ENCODE data around the gene IL13.
"Not testable (repeated sequence)": the region's sequence is repeated elsewhere in the genome, so short reads cannot be mapped to it uniquely, and the experiment has no call there.

Gene IL13
- long read RNA-seq, donor 1, result 0 reads
- long read RNA-seq, donor 2, result 0 reads
- long read RNA-seq, donor 3, result 0 reads
- long read RNA-seq, donor 4, result 0 reads
- long read RNA-seq, donor 5, result 0 reads
- long read RNA-seq, donor 6, result 0 reads
- long read RNA-seq, donor 7, result 0 reads
- long read RNA-seq, donor 8, result 0 reads

GRCh38 chr5:132657676-132658380 is at the start of gene IL13:
TSS of gene IL13 (plus strand) at chr5:132658173. CDS start at chr5:132658187, 14 bp downstream.
- DNase-seq, result no peak

GRCh38 chr5:132611965-132612364 is 46.0 kb upstream of the IL13 start:
- no peak for DNase-seq

GRCh38 chr5:132612846-132613245 is 45.1 kb upstream of the IL13 start:
- DNase-seq, result no peak

- DNase-seq, result no peak
Measured at GRCh38 chr5:132621699-132622098, 36.3 kb upstream of the IL13 start.

- no peak for DNase-seq
Measured at GRCh38 chr5:132622608-132623007, 35.4 kb upstream of the IL13 start.

- no peak for DNase-seq
Measured at GRCh38 chr5:132627470-132627869, 30.5 kb upstream of the IL13 start.

- no peak for DNase-seq
Measured at GRCh38 chr5:132628814-132629213, 29.2 kb upstream of the IL13 start.

GRCh38 chr5:132629230-132629944 is 28.6 kb upstream of the IL13 start:
- no peak for DNase-seq

GRCh38 chr5:132633587-132633986 is 24.4 kb upstream of the IL13 start:
- not testable (repeated sequence) for DNase-seq

GRCh38 chr5:132635873-132636272 is 22.1 kb upstream of the IL13 start:
- no peak for DNase-seq

- no peak for DNase-seq
Measured at GRCh38 chr5:132637241-132637640, 20.7 kb upstream of the IL13 start.

- no peak for DNase-seq
Measured at GRCh38 chr5:132639706-132640130, 18.3 kb upstream of the IL13 start.

- no peak for DNase-seq
Measured at GRCh38 chr5:132640613-132641012, 17.4 kb upstream of the IL13 start.

GRCh38 chr5:132641241-132641723 is 16.7 kb upstream of the IL13 start:
- no peak for DNase-seq

- DNase-seq, result no peak
Measured at GRCh38 chr5:132641841-132642240, 16.1 kb upstream of the IL13 start.

GRCh38 chr5:132644177-132644576 is 13.8 kb upstream of the IL13 start:
- no peak for DNase-seq

- DNase-seq, result no peak
Measured at GRCh38 chr5:132646583-132647266, 11.2 kb upstream of the IL13 start.

- no peak for DNase-seq
Measured at GRCh38 chr5:132647473-132647872, 10.5 kb upstream of the IL13 start.

- no peak for DNase-seq
Measured at GRCh38 chr5:132648355-132648754, 9.6 kb upstream of the IL13 start.

GRCh38 chr5:132651838-132652469 is 6.0 kb upstream of the IL13 start:
- no peak for DNase-seq

GRCh38 chr5:132653716-132654115 is 4.3 kb upstream of the IL13 start:
- DNase-seq, result no peak
